Common myeloid progenitor, CD34-positive (primary cell): ENCODE data around the gene ZNF579.
A peak's percentile ranks its signal among the peaks of the same experiment; 100 is the strongest.

Experiments
- CTCF ChIA-PET: fragments of 350-600 bp; sonication (Branson Sonifier 250); formaldehyde crosslinking; loops from one replicate; lab custom pipeline; 2021; ENCODE audit warnings: antibody characterized with exemption; lab: Charles Lee
- POLR2A ChIA-PET: fragments of 350-600 bp; sonication (Branson Sonifier 250); formaldehyde crosslinking; loops from one replicate; lab custom pipeline; 2021; ENCODE audit warnings: antibody characterized with exemption; lab: Charles Lee
- DNase-seq, 3 donors: peaks; one replicate each; pipeline versions ENCODE4 v3.0.0 to v3.0.0-alpha.2; 2013
- H3K27ac ChIP-seq, 2 experiments: 1 replicate in 1 of 2; 2 replicates in 1 of 2; pipeline ENCODE4 v1.7.0; 2013; ENCODE audit warnings: inconsistent platforms in 2 of 2, low read length in 2 of 2, mild to moderate bottlenecking in 2 of 2, low read depth in 1 of 2, moderate library complexity in 1 of 2; ENCODE audit not compliant: severe bottlenecking in 2 of 2, insufficient read depth in 1 of 2, poor library complexity in 1 of 2
- H3K27me3 ChIP-seq, 5 experiments: replicated peaks in 2 of 5; 1 replicate in 3 of 5; 2 replicates in 2 of 5; pipeline versions ENCODE4 v1.6.1 to v1.7.0; 2013; ENCODE audit warnings: low read length in 4 of 5, mild to moderate bottlenecking in 2 of 5, moderate library complexity in 2 of 5, inconsistent platforms in 1 of 5; ENCODE audit not compliant: insufficient read depth in 5 of 5, control insufficient read depth in 4 of 5
- H3K36me3 ChIP-seq, 4 experiments: 1 replicate in 2 of 4; 2 replicates in 2 of 4; pipeline versions ENCODE4 v1.6.1 to v1.7.0; 2013; ENCODE audit warnings: low read length in 3 of 4, control low read depth in 1 of 4, mild to moderate bottlenecking in 1 of 4; ENCODE audit not compliant: control insufficient read depth in 4 of 4, insufficient read depth in 4 of 4
- H3K4me1 ChIP-seq, 4 experiments: 1 replicate in 3 of 4; 2 replicates in 1 of 4; pipeline versions ENCODE4 v1.6.1 to v1.7.1; 2013; ENCODE audit warnings: low read length in 3 of 4, mild to moderate bottlenecking in 3 of 4, control low read depth in 1 of 4, inconsistent platforms in 1 of 4, moderate library complexity in 1 of 4; ENCODE audit not compliant: control insufficient read depth in 4 of 4, insufficient read depth in 4 of 4; ENCODE audit errors: control extremely low read depth in 1 of 4
- H3K4me3 ChIP-seq, 7 experiments: 1 replicate in 4 of 7; 2 replicates in 3 of 7; pipeline versions ENCODE4 v1.5.1 to v1.7.0; 2013; ENCODE audit warnings: mild to moderate bottlenecking in 7 of 7, low read length in 6 of 7, moderate library complexity in 6 of 7, inconsistent platforms in 2 of 7, low read depth in 2 of 7, control low read depth in 1 of 7; ENCODE audit not compliant: insufficient read depth in 4 of 7, control insufficient read depth in 1 of 7; ENCODE audit errors: extremely low read depth in 1 of 7
- H3K9me3 ChIP-seq, 5 experiments: 1 replicate in 4 of 5; 2 replicates in 1 of 5; pipeline versions ENCODE4 v1.6.1 to v1.7.1; 2013; ENCODE audit warnings: low read length in 4 of 5, mild to moderate bottlenecking in 2 of 5, inconsistent platforms in 1 of 5, low read depth in 1 of 5, moderate library complexity in 1 of 5; ENCODE audit not compliant: control insufficient read depth in 4 of 5, insufficient read depth in 2 of 5; ENCODE audit errors: control extremely low read depth in 1 of 5
- WGBS: methylation state at CpG from one replicate; pipeline ENCODE4 v1.1.5; 2013; ENCODE audit not compliant: insufficient coverage; 5-methylcytosine and 5-hydroxymethylcytosine counted together

The ZNF579 gene

DNA sequence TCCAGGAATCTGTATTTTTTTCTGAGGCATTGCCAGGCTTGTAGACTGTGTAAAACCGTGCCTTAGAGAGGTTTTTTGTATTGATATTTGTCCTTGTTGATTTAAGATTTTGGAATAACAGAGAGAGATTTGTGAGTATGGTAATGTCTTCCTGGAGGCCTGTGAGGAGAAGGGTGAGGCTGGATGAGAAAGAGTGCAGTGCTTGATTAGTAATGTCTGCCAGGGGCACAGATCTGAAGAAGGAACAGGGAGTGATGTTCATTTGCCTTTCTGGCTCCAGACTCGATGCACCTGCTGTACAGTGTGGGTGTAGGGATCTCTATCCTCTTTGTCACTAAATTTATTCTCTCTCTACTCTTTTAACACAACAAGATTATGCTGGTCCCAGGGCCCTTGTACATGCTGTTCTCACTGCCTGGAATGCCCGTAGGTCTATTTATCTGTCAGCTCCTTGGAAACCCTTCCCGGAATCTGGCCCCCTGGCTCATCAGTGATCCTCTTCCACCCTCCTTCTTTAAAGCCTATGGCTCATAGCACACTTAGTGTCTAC, 14.4 kb upstream of the ZNF579 start:
- DNase-seq, result no peak
- peaks cover 11 to 52% (median 32%) of the 10 kb centered on the region in 4 experiments for H3K36me3 ChIP-seq
- CTCF ChIA-PET, result no interaction called here
- H3K27me3 ChIP-seq, result no peaks in the 10 kb centered on the region
- 100% methylated on average over 3 of the region's 4 CpGs for WGBS
- H3K27ac ChIP-seq, result no peak overlapping the region
- POLR2A ChIA-PET, result interaction anchor here (0.8 kb wide), 1 partner anchor 9 kb away, joined by 4 read pairs; no protein-coding TSS in a partner anchor
- no peak overlapping the region for H3K4me3 ChIP-seq
- H3K4me1 ChIP-seq, result peaks cover 0 to 8% (median 5%) of the 10 kb centered on the region in 4 experiments
- H3K9me3 ChIP-seq, result peaks cover 0 to 2% (median 0%) of the 10 kb centered on the region in 5 experiments

DNA sequence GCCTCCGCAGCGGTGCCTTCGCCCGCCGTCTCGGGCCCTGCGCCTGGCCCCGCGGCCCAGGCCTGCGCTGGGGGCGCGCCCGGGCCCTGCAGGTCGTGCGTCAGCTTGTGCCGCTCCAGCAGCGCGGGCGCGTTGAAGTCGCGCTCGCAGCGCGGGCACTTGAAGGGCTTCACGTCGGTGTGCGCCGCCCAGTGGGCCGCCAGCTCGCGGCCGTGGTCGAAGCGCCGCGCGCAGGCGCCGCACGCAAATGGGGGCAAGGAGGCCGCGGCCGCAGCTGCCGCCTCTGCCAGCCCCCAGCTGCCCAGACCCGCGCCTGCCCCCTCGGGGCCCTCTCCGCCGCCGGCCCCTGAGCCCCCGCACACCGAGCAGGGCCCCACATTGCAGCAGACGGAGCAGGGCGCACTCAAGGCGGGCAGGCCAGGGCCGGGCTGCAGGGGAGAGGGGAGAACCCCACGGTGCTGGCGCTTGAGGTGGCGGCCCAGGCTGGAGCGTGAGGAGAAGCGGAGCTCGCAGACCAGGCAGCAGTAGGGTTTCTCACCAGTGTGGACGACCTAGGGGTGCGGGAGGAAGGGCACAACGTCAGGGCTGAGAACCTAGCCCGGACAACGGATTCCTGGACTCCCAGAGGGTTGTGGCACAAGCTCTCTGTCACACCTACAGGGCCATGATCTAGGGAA, 12.6 kb upstream of the ZNF579 start:
- Histone ChIP-seq H3K4me1 (peaks cover 0 to 2% (median under 1%) of the 10 kb centered on the region in 4 experiments), H3K9me3 (peaks cover 0 to 2% (median 0%) of the 10 kb centered on the region in 5 experiments), H3K27me3 (no peaks in the 10 kb centered on the region), H3K36me3 (peaks cover 11 to 52% (median 32%) of the 10 kb centered on the region in 4 experiments), H3K4me3 (no peak overlapping the region), H3K27ac (no peak overlapping the region)
- POLR2A ChIA-PET, result no interaction called here
- WGBS, result 94% methylated on average over 56 of the region's 68 CpGs
- DNase-seq, result no peak
- CTCF ChIA-PET, result interaction anchor here (1.0 kb wide), 1 partner anchor 10 kb away, joined by 3 read pairs; no protein-coding TSS in a partner anchor

DNA sequence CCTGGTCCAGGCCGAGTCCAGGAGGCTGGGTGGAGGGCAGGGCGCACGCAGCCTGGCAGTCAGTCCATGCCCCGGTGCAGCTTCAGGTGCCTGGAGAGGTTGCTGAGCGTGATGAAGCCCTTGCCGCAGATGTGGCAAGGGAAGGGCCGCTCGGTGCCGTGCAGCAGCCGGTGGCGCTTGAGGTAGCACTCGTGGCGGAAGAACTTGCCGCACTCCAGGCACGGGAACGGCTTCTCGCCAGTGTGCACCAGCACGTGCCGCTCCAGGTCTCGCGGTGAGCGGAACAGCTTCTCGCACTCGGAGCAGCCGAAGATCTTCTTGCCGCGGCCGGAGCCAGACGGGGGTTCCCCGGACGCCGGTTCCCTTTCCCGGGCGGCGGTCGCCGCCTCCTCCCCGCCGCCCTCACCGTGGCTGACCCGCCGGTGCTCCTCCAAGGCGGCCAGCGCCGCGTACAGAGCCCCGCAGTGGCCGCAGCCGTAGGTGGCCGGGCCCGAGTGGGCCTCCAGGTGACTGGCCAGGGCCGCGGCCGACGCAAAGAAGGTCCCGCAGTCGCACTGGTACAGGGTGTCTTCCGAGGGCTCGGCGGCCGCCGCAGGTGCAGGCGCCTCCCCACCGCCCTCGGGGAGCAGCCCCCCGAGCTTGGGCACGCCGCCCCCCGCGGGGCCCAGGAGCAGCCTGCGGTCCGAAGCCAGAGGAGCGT, 11.9 kb upstream of the ZNF579 start:
- peaks cover 0 to 2% (median 0%) of the 10 kb centered on the region in 5 experiments for H3K9me3 ChIP-seq
- H3K4me1 ChIP-seq, result peaks cover 0 to 7% (median 5%) of the 10 kb centered on the region in 4 experiments
- DNase-seq, result no peak
- ChIA-PET CTCF (interaction anchor here (1.0 kb wide), 1 partner anchor 9 kb away, joined by 3 read pairs; no protein-coding TSS in a partner anchor), POLR2A (no interaction called here)
- WGBS, result 95% methylated on average over 65 of the region's 73 CpGs
- no peak overlapping the region for H3K4me3 ChIP-seq
- peaks cover 11 to 51% (median 32%) of the 10 kb centered on the region in 4 experiments for H3K36me3 ChIP-seq
- no peak overlapping the region for H3K27ac ChIP-seq
- no peaks in the 10 kb centered on the region for H3K27me3 ChIP-seq

DNA sequence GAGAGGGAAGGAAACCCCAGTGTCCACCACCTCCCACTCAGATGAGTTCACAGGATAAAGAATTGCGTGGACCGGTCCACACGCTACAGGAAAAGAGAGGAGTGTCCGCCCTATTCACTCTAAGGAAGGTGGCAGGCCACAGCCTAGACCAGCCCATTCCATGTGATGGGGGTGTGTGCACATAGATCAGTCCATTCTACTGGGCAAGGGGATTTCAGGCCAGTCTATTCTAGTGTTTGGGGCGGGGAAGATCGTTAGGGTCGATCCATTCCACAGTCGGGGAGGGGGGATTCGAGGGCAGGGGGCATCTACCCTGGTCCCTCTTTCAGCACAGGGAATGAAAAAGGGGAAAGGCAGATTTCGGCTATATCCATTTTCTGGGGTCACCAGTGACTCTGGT, 10.9 kb upstream of the ZNF579 start:
- 98% methylated on average over 6 of the region's 10 CpGs for WGBS
- no peak overlapping the region for H3K4me3 ChIP-seq
- H3K27me3 ChIP-seq, result no peaks in the 10 kb centered on the region
- H3K9me3 ChIP-seq, result peaks cover 0 to 2% (median 0%) of the 10 kb centered on the region in 5 experiments
- ChIA-PET POLR2A (no interaction called here), CTCF (no interaction called here)
- DNase-seq, result no peak
- H3K4me1 ChIP-seq, result peaks cover 0 to 16% (median 12%) of the 10 kb centered on the region in 4 experiments
- H3K36me3 ChIP-seq, result peaks cover 11 to 42% (median 28%) of the 10 kb centered on the region in 4 experiments
- no peak overlapping the region for H3K27ac ChIP-seq

DNA sequence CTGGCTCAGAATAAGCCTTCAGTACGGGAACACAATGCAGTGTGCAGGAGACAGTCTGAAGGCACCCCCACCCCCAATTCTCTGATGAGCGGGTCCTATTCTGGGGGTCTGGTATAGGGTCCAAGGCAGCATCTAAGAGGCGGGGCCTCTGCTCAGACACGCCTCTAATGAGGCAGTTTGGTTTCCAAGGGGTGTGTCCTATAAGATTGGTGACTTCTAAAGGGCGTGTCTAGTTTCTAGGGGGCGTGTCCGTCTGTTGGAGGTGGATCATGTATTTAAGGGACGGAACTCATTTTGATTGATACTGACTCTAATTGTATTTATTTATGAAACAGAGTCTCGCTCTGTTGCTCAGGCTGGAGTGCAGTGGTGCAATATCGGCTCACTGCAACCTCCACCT, 10.0 kb upstream of the ZNF579 start:
- 90% methylated on average over 7 of the region's 10 CpGs for WGBS
- H3K4me3 ChIP-seq, result no peak overlapping the region
- peaks cover 5 to 33% (median 19%) of the 10 kb centered on the region in 4 experiments for H3K36me3 ChIP-seq
- H3K27me3 ChIP-seq, result no peaks in the 10 kb centered on the region
- ChIA-PET POLR2A (no interaction called here), CTCF (no interaction called here)
- no peak overlapping the region for H3K27ac ChIP-seq
- H3K9me3 ChIP-seq, result peaks cover 0 to 2% (median 0%) of the 10 kb centered on the region in 5 experiments
- H3K4me1 ChIP-seq, result peaks cover 0 to 23% (median 18%) of the 10 kb centered on the region in 4 experiments
- peak in 2 of 3 donors; percentile 52 to 58 for DNase-seq

DNA sequence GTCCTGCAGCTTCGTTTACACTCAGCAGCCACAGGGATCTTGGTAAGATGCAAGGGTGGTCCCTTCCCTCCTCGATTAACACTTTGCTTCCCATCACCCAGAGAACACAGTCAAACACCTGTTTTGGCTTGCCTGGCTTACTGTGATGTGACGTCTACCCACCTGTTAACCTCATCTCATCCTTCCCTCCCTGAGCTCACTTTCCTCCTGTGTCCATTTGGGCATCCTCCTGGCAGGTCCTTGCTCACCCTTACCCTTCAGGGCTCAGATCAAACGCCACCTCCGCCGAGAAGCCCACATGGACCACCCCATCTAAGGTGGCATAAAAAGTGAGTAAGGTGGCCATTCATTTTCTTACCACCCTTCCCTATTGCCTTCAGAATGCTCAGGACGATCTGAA, 9.5 kb upstream of the ZNF579 start:
- Histone ChIP-seq H3K4me3 (no peak overlapping the region), H3K27ac (no peak overlapping the region), H3K9me3 (peaks cover 0 to 2% (median 0%) of the 10 kb centered on the region in 5 experiments), H3K4me1 (peaks cover 0 to 26% (median 20%) of the 10 kb centered on the region in 4 experiments), H3K36me3 (peaks cover 0 to 28% (median 14%) of the 10 kb centered on the region in 4 experiments), H3K27me3 (no peaks in the 10 kb centered on the region)
- no peak for DNase-seq
- CTCF ChIA-PET, result no interaction called here
- WGBS, result 88% methylated on average over 7 of the region's 7 CpGs
- POLR2A ChIA-PET, result no interaction called here
